SHP77 treated with DMSO at 0.1 percent for 48 hours (cell line): ENCODE results near the gene PCDHA2.
"Not testable (repeated sequence)": the region's sequence is repeated elsewhere in the genome, so short reads cannot be mapped to it uniquely, and the experiment has no call there.

ENCODE experiments used
- DNase-seq: peaks from one replicate; lab custom pipeline; 2025; lab: John Stamatoyannopoulos, UW

PCDHA2 gene

GRCh38 chr5:140821375-140822280 is 27.0 kb downstream of the PCDHA2 start, which contains the start of gene PCDHA5:
TSS of gene PCDHA5 (plus strand) at chr5:140821613.
- no peak for DNase-seq

- no peak for DNase-seq
Observed at GRCh38 chr5:140822281-140822629, 27.6 kb downstream of the PCDHA2 start.

GRCh38 chr5:140822969-140823368 is 28.3 kb downstream of the PCDHA2 start:
- not testable (repeated sequence) for DNase-seq

DNA sequence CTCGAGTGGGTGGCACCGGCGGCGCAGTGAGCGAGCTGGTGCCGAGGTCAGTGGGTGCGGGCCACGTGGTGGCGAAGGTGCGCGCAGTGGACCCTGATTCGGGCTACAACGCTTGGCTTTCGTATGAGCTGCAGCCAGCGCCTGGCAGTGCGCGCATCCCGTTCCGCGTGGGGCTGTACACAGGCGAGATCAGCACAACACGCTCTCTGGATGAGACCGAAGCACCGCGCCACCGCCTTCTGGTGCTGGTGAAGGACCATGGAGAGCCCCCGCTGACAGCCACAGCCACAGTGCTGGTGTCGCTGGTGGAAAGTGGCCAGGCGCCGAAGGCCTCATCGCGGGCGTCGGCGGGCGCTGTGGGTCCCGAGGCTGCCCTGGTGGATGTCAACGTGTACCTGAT is 28.8 kb downstream of the PCDHA2 start:
- no peak for DNase-seq

DNA sequence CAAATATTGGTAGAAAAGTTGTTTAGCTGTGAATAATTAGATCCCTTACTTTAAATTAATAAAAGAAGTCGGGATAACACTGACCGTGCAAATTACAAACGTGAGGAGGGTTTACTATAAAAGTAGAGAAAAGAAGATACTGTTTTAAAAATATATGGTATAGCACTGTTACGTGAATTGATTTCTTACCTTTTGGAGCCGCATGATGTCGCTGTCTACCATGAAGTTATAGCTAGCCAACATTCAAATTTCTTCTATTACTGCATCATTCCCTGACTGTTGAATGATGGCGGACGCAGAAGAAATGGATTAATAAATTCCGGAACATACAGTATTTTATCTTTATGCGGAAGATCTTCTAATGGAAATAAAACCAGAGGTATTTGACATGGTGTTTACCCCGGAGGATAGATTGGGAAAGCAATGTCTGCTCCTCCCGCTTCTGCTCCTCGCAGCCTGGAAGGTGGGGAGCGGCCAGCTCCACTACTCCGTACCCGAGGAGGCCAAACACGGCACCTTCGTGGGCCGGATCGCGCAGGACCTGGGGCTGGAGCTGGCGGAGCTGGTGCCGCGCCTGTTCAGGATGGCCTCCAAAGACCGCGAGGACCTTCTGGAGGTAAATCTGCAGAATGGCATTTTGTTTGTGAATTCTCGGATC is 33.2 kb downstream of the PCDHA2 start, which contains the start of gene PCDHA6:
Gene PCDHA6, plus strand, starts transcription at position 257 of the 658 bp plus-strand sequence. Its CDS starts 132 bp downstream, at position 389.
- no peak for DNase-seq

DNA sequence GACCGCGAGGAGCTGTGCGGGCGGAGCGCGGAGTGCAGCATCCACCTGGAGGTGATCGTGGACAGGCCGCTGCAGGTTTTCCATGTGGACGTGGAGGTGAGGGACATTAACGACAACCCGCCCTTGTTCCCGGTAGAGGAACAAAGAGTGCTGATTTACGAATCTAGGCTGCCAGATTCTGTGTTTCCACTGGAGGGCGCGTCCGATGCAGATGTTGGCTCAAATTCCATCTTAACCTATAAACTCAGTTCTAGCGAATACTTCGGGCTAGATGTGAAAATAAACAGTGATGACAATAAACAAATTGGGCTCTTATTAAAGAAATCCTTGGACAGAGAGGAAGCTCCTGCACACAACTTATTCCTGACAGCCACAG is 33.7 kb downstream of the PCDHA2 start:
- DNase-seq: no peak

DNA sequence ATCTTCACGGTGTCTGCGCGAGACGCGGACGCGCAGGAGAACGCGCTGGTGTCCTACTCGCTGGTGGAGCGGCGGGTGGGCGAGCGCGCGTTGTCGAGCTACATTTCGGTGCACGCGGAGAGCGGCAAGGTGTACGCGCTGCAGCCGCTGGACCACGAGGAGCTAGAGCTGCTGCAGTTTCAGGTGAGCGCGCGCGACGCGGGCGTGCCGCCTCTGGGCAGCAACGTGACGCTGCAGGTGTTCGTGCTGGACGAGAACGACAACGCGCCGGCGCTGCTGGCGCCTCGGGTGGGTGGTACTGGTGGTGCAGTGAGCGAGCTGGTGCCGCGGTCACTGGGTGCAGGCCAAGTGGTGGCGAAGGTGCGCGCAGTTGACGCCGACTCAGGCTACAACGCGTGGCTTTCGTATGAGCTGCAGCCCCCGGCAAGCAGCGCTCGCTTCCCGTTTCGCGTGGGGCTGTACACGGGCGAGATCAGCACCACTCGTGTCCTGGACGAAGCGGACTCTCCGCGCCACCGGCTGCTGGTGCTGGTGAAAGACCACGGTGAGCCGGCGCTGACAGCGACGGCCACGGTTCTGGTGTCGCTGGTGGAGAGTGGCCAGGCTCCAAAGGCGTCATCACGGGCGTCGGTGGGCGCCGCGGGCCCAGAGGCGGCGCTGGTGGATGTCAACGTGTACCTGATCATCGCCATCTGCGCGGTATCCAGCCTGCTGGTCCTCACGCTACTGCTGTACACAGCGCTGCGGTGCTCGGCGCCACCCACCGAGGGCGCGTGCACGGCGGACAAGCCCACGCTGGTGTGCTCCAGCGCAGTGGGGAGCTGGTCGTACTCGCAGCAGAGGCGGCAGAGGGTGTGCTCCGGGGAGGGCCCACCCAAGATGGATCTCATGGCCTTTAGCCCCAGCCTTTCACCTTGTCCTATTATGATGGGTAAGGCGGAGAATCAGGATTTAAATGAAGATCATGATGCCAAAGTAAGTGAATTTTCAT is 35.2 kb downstream of the PCDHA2 start:
- DNase-seq: not testable (repeated sequence)

- no peak for DNase-seq
Observed at GRCh38 chr5:140833993-140834392, 39.3 kb downstream of the PCDHA2 start, which contains the start of gene PCDHA7. TSS of gene PCDHA7 (plus strand) at chr5:140834269. CDS start at chr5:140834384, 115 bp downstream.

DNA sequence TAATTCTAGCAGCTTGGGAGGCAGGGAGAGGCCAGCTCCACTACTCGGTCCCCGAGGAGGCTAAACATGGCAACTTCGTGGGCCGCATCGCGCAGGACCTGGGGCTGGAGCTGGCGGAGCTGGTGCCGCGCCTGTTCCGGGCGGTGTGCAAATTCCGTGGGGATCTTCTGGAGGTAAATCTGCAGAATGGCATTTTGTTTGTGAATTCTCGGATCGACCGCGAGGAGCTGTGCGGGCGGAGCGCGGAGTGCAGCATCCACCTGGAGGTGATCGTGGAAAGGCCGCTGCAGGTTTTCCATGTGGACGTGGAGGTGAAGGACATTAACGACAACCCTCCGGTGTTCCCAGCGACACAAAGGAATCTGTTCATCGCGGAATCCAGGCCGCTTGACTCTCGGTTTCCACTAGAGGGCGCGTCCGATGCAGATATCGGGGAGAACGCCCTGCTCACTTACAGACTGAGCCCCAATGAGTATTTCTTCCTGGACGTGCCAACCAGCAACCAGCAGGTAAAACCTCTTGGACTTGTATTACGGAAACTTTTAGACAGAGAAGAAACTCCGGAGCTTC is 39.9 kb downstream of the PCDHA2 start:
- DNase-seq: not testable (repeated sequence)

- DNase-seq: no peak
Observed at GRCh38 chr5:140835622-140836510, 41.2 kb downstream of the PCDHA2 start.

DNA sequence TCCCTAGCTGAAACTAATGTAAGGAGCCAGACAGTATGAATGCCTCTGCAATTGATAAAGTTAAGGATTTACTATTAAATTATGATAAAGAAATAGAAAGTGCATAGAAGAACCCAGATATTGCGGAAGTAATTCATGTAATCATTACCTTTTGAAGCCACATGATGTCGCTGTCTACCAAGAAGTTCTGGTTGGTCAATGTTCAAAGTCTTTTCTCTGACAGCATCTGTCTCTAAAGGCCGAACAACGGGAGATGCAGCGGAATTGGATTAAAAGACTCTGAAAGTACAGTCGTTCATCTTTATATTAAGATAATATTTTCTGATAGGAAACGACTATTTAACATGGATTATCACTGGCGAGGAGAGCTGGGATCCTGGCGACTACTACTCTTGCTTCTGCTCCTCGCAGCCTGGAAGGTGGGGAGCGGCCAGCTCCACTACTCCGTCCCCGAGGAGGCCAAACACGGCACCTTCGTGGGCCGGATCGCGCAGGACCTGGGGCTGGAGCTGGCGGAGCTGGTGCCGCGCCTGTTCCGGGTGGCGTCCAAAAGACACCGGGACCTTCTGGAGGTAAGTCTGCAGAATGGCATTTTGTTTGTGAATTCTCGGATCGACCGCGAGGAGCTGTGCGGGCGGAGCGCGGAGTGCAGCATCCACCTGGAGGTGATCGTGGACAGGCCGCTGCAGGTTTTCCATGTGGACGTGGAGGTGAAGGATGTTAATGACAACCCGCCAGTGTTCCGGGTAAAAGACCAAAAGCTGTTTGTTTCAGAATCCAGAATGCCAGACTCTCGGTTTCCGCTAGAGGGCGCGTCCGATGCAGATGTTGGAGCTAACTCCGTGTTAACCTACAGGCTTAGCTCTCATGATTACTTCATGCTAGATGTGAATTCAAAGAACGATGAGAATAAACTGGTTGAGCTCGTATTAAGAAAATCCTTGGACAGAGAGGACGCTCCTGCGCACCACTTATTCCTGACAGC is 46.6 kb downstream of the PCDHA2 start, which contains the start of gene PCDHA8:
Gene PCDHA8, plus strand, starts transcription at position 210 of the 985 bp plus-strand sequence. Its CDS starts 135 bp downstream, at position 345.
- DNase-seq: peak; percentile 85

DNA sequence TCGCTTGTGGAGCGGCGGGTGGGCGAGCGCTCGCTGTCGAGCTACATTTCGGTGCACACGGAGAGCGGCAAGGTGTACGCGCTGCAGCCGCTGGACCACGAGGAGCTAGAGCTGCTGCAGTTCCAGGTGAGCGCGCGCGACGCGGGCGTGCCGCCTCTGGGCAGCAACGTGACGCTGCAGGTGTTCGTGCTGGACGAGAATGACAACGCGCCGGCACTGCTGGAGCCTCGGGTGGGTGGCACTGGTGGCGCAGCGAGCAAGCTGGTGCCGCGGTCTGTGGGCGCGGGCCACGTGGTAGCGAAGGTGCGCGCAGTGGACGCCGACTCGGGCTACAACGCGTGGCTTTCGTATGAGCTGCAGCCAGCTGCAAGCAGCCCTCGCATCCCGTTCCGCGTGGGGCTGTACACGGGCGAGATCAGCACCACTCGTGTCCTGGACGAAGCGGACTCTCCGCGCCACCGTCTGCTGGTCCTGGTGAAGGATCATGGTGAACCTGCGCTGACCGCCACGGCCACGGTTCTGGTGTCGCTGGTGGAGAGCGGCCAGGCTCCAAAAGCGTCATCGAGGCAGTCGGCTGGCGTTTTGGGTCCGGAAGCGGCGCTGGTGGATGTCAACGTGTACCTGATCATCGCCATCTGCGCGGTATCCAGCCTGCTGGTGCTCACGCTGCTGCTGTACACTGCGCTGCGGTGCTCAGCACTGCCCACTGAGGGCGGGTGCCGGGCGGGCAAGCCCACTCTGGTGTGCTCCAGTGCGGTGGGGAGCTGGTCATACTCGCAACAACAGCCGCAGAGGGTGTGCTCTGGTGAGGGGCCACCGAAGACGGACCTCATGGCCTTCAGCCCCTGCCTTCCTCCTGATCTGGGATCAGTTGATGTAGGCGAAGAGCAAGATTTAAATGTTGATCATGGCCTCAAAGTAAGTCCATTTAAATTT is 48.4 kb downstream of the PCDHA2 start:
- DNase-seq: no peak
